ENCODE measurements around the gene PLBD2. TPM values are rescaled to one million over a fixed set of nuclear protein-coding genes. Genes with fewer than 3 reads are reported as not detected.

PLBD2 gene
- total RNA-seq, 1 experiment from 2014 or later = 18.8 TPM

- Histone ChIP-seq H3K27ac (ENCODE audit: low read length) (no peak overlapping the region), H3K4me2 (ENCODE audit: low read length) (no peak overlapping the region), H3K9ac (ENCODE audit: low read length) (no peak overlapping the region), H3K9me2 (replicated peaks; ENCODE audit: low read length) (no peaks in the 10 kb centered on the region), H3K4me3 (ENCODE audit: low read length) (no peak overlapping the region), H3K27me3 (ENCODE audit: low read length) (no peaks in the 10 kb centered on the region), H2AFZ (ENCODE audit: low read length) (no peak overlapping the region), H3K4me1 (ENCODE audit: insufficient read depth, low read length) (peaks cover 12% of the 10 kb centered on the region), H4K20me1 (ENCODE audit: low read length) (peaks cover 12% of the 10 kb centered on the region; the same call in 1 of the 2 replicates), H3K79me2 (ENCODE audit: low read length) (peaks cover 25% of the 10 kb centered on the region), H3K36me3 (ENCODE audit: low read depth, low read length) (no peaks in the 10 kb centered on the region), H3F3A (ENCODE audit: low read length, unreplicated experiment) (peaks cover 4% of the 10 kb centered on the region), H3K9me3 (ENCODE audit: low read length) (no peaks in the 10 kb centered on the region)
- DNase-seq (no peak), ATAC-seq (no peak)
- ChIA-PET POLR2A (ENCODE audit: unreplicated experiment) (no interaction called here), CTCF (no interaction called here)
- no TSS peak for BruUV-seq (replicated peaks)
- intact Hi-C loops (cut with micrococcal nuclease) = no loop called here
- no peak for TF ChIP-seq EZH2 (IDR thresholded peaks at IDR 0.05; ENCODE audit: low read length, unreplicated experiment)
- no peak for TF ChIP-seq CTCF (conservative IDR thresholded peaks at IDR 0.05; ENCODE audit: low read depth, low read length)
- no peak for TF ChIP-seq EZH2phosphoT487 (IDR thresholded peaks at IDR 0.05; ENCODE audit: borderline replicate concordance, low read length)
Measured at GRCh38 chr12:113361574-113362370, 3.4 kb downstream of the PLBD2 start.

- Histone ChIP-seq H3K9me3 (ENCODE audit: low read length) (no peaks in the 10 kb centered on the region), H4K20me1 (ENCODE audit: low read length) (peaks cover 7% of the 10 kb centered on the region; the same call in 1 of the 2 replicates), H3K36me3 (ENCODE audit: low read depth, low read length) (no peaks in the 10 kb centered on the region), H3K4me2 (ENCODE audit: low read length) (no peak overlapping the region), H2AFZ (ENCODE audit: low read length) (no peak overlapping the region), H3K9me2 (replicated peaks; ENCODE audit: low read length) (no peaks in the 10 kb centered on the region), H3K27ac (ENCODE audit: low read length) (no peak overlapping the region), H3K9ac (ENCODE audit: low read length) (no peak overlapping the region), H3F3A (ENCODE audit: low read length, unreplicated experiment) (no peaks in the 10 kb centered on the region), H3K4me3 (ENCODE audit: low read length) (no peak overlapping the region), H3K27me3 (ENCODE audit: low read length) (no peaks in the 10 kb centered on the region), H3K79me2 (ENCODE audit: low read length) (peaks cover 13% of the 10 kb centered on the region), H3K4me1 (ENCODE audit: insufficient read depth, low read length) (peaks cover 6% of the 10 kb centered on the region)
- CTCF ChIA-PET = interaction anchor here (0.6 kb wide), 1 partner anchor 15 kb away, joined by 3 read pairs; no protein-coding TSS in a partner anchor
- no TSS peak for BruUV-seq (replicated peaks)
- DNase-seq = no peak
- TF ChIP-seq EZH2phosphoT487 (IDR thresholded peaks at IDR 0.05; ENCODE audit: borderline replicate concordance, low read length) (no peak), CTCF (conservative IDR thresholded peaks at IDR 0.05; ENCODE audit: low read depth, low read length) (no peak), EZH2 (IDR thresholded peaks at IDR 0.05; ENCODE audit: low read length, unreplicated experiment) (no peak)
- POLR2A ChIA-PET (ENCODE audit: unreplicated experiment) = no interaction called here
- intact Hi-C loops (cut with micrococcal nuclease) = no loop called here
- no peak for ATAC-seq
Measured at GRCh38 chr12:113364698-113365097, 6.3 kb downstream of the PLBD2 start.
